AG10803 (cell line): ENCODE measurements around the gene CLDN7.
A peak's percentile ranks its signal among the peaks of the same experiment; 100 is the strongest.

ENCODE experiments used
- DNase-seq: peaks from one replicate; pipeline ENCODE4 v3.0.0; 2010; ENCODE audit warnings: low read depth
- H3K4me3 ChIP-seq: 2 replicates; pipeline ENCODE4 v1.5.1; 2011; ENCODE audit warnings: mild to moderate bottlenecking, low read length, control low read depth
- TF ChIP-seq, protein P1 (sequence below): conservative IDR thresholded peaks from 2 replicates; pipeline ENCODE4 v1.5.1; 2011; ENCODE audit warnings: mild to moderate bottlenecking, low read length, control low read depth, inconsistent platforms

CLDN7 gene

DNA sequence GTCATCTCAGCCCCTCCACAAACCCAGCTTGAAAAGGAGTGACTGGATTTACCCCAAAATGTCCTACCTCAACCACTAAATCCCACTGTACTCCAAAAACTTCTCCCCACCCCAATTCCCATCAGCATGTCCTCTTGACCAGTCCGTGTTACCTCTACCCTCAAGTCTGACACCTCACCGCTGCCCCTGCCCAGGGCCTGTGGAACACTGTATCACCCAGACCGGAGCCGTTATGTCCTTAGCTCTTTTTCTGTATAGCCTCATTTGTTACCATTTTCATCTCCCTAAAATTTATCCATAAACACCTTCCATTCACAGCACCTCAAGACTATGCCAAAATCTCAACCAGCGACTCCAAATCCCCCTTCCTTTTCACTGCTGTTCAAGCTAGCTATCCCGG, 25.5 kb downstream of the CLDN7 start:
- TF ChIP-seq, protein P1, sequence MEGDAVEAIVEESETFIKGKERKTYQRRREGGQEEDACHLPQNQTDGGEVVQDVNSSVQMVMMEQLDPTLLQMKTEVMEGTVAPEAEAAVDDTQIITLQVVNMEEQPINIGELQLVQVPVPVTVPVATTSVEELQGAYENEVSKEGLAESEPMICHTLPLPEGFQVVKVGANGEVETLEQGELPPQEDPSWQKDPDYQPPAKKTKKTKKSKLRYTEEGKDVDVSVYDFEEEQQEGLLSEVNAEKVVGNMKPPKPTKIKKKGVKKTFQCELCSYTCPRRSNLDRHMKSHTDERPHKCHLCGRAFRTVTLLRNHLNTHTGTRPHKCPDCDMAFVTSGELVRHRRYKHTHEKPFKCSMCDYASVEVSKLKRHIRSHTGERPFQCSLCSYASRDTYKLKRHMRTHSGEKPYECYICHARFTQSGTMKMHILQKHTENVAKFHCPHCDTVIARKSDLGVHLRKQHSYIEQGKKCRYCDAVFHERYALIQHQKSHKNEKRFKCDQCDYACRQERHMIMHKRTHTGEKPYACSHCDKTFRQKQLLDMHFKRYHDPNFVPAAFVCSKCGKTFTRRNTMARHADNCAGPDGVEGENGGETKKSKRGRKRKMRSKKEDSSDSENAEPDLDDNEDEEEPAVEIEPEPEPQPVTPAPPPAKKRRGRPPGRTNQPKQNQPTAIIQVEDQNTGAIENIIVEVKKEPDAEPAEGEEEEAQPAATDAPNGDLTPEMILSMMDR: no peak
- DNase-seq: no peak
- H3K4me3 ChIP-seq: peak overlapping the region; percentile 94; the same call in 1 of the 2 replicates

DNA sequence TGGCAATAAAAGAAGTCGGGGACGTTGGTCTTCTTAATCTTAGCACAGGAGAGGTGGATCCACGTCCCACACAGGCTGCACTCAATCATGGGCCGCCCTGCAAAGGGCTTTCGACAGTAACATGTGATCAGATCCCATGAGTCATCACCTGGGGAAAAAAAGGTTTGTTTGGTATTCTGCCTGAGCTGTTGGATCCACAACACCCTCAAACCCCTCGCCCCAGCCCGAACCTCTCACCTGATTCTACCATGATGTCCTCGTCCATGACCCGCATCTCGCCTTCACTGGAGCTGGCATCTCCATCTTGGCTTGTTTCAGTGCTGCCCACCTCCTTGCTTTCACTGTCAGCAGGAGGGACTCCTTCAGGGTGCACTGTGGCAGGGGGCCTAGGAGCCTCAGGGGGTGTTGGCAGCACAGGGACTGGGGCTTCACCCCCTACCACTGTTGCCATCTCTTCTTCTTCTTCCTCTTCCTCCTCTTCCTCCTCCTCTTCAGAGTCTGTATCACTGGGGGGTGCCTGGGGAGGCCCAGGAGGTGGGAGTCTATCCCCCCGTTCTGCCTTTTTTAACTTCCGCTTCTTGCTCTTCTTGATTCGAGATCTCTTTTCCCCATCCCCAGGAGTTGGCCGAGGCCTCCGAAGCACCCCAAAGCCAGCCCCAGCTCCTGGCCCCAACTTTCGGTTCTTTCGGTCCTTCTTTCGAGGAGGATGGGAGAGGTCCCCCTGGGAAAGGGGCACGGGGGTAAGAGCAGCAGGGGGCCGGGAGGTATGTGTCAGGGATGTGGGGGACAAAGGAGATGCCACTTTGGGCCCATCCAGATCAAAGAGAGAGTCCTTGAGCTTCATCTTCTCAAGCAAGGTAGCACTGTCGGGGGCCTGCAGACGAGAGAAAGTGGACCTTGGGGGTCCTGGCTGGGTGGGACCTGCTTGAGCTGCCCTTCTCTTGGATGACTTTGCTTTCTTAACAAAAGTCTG, 26.3 kb downstream of the CLDN7 start:
- DNase-seq: no peak
- TF ChIP-seq, protein P1: no peak
- H3K4me3 ChIP-seq: no peak overlapping the region

DNA sequence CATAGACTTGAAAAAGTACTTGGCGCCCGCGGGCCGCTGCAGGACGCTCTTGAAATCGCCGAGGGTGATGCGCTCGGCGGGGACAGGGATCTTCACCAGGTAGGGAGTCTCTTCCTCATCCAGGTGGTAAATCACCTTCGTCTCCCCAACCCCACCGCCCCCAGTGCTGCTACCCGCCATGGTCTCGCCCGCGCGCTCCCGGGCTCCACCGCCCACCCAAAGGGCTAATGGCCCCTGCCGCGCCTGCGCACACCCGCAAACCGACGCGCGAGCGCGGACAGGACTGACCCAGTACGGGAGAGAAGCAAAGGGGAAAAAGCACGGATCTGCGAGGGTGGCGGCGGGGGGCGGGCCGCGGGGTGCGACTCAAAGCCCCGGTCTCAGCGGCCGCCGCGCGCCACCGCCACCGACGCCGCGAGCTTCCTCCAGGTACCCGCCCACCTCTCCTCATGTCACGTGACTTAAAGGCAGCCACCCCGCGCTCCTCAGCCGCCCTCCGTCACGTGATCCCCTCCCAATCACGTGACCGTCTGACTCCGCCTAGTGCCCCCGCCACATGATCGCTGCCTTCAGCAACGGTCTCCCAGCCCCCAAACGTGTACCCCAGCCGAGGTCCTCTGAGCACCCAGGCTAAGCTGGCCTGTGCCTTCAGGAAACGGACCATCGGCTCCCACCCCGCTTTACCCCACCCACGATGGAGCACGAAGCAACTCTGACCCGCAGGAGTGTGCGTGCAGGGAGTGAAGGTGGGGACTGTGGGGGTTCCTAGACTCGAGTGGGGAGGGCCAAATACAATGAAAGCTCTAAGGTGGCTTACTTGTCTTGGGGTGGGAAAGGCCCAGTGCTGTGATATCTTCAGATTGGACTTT, 28.0 kb downstream of the CLDN7 start, which contains the start of gene DVL2:
TSS of gene DVL2 (minus strand) at position 435 of the 869 bp plus-strand sequence. CDS start at position 180, 255 bp downstream.
- TF ChIP-seq, protein P1: no peak
- peak; percentile 93 for DNase-seq
- H3K4me3 ChIP-seq: peak within 1 kb of the TSS; percentile 89

DNA sequence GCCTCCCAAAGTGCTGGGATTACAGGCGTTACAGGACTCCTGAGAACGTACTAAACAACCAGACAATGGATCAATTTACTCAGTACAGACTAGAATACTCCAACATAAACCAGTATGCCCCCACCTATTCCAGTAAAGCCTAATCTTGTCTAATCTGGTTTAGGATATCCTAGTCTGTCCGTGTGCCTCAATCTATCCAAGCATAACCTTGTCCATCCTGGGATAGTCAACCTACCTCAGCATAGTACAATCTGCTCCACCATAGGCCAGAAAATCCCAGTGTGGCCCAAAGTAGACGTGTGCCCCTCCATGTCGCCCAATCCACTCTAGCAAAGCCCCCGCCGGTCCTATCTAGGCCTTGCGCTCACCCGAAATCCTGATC, 28.6 kb downstream of the CLDN7 start:
- TF ChIP-seq, protein P1: no peak
- H3K4me3 ChIP-seq: peak overlapping the region; percentile 89
- DNase-seq: no peak

DNA sequence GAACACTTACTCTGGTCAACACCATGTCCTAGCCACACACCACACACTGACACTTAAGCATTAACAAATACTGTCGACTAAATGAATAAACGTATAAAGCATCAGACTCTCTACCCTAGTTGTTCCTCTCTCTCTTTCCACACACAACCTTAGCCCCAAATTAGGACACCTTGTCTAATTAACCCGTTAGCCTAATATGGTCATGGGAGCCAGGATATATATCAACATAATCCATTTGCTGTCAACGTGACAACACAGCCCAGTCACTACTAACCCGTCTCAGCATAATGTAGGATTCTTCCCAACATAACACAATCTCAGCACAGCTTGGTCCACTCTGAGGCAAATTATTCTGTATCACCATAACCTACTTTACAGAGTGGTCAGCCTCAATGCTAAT, 30.2 kb downstream of the CLDN7 start:
- H3K4me3 ChIP-seq: no peak overlapping the region

DNA sequence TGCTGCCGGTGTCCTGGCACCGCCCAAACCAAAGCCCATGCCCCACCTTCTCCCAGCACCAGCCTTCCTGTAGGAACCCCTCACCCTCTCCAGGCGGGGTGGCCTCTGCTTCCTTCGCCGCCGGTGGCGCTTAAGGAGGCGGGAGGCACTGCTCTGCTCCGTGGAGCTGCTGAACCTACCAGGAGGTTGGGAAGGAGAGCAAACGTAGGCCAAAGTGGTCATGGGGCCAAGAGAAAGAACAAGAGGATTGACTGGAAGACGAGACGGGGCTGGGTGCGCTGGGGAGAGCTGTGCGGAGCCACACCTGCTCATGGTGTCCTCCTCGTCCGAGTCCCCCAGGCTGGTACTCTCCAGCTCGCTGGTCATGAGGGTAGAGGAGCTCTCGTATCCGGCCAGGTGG, 32.8 kb downstream of the CLDN7 start:
- DNase-seq: no peak
- TF ChIP-seq, protein P1: no peak
- no peak overlapping the region for H3K4me3 ChIP-seq

More for the DNA sequence above, 30.2 kb downstream of the CLDN7 start:
- TF ChIP-seq, protein P1: no peak
- DNase-seq: no peak
